PFSK-1 (cell line): ENCODE results near the gene GREM2. TPM values are rescaled to one million over a fixed set of nuclear protein-coding genes. Genes with fewer than 3 reads are reported as not detected.

Experiments used
- FOXP2 ChIP-seq: optimal IDR thresholded peaks from 2 replicates; pipeline ENCODE3; 2011; ENCODE audit warnings: borderline replicate concordance, control low read depth, inconsistent platforms; ENCODE audit not compliant: insufficient read depth; ENCODE audit errors: extremely low read length, extremely low read depth
- POLR2AphosphoS5 ChIP-seq: IDR thresholded peaks from 2 replicates; pipeline ENCODE4 v1.6.1; 2012; ENCODE audit warnings: low read depth, mild to moderate bottlenecking, control low read depth, low read length, moderate library complexity
- REST ChIP-seq, 2 experiments: IDR thresholded peaks; 2 replicates each; pipeline versions ENCODE4 v1.6.1 to v1.8.0; 2011 to 2012; ENCODE audit warnings: low read depth in 2 of 2, low read length in 2 of 2, control low read depth in 1 of 2, inconsistent platforms in 1 of 2, mild to moderate bottlenecking in 1 of 2, moderate library complexity in 1 of 2; ENCODE audit not compliant: insufficient read depth in 1 of 2
- SIN3A ChIP-seq: IDR thresholded peaks from 2 replicates; pipeline ENCODE4 v1.6.1; 2012; ENCODE audit warnings: mild to moderate bottlenecking, low read length, moderate library complexity, borderline replicate concordance; ENCODE audit not compliant: insufficient read depth
- TAF1 ChIP-seq: IDR thresholded peaks from 2 replicates; pipeline ENCODE4 v1.6.1; 2012; ENCODE audit warnings: low read length, control low read depth, borderline replicate concordance; ENCODE audit not compliant: insufficient read depth
- polyA plus RNA-seq: library from polyadenylated mRNA; unstranded; fragments of >200 nt; gene quantifications from one replicate; pipeline ENCODE4 v1.2.1, GENCODE V29; 2012; ENCODE audit warnings: low read depth, missing spikeins; ENCODE audit not compliant: insufficient read length

GREM2 gene
- 0.15 TPM for polyA plus RNA-seq

GRCh38 chr1:240611619-240612480, at the start of gene GREM2:
Gene GREM2 (minus strand): TSS chr1:240612155. CDS start chr1:240493475, 118,680 bp downstream.
- TF ChIP-seq TAF1: no peak
- no peak for TF ChIP-seq POLR2AphosphoS5
- TF ChIP-seq FOXP2: no peak
- TF ChIP-seq SIN3A: no peak
- TF ChIP-seq REST (IDR thresholded peaks at IDR 0.05; ENCODE audit: insufficient read depth in 1 of 2, low read depth in 2 of 2, low read length in 2 of 2): no peak

DNA sequence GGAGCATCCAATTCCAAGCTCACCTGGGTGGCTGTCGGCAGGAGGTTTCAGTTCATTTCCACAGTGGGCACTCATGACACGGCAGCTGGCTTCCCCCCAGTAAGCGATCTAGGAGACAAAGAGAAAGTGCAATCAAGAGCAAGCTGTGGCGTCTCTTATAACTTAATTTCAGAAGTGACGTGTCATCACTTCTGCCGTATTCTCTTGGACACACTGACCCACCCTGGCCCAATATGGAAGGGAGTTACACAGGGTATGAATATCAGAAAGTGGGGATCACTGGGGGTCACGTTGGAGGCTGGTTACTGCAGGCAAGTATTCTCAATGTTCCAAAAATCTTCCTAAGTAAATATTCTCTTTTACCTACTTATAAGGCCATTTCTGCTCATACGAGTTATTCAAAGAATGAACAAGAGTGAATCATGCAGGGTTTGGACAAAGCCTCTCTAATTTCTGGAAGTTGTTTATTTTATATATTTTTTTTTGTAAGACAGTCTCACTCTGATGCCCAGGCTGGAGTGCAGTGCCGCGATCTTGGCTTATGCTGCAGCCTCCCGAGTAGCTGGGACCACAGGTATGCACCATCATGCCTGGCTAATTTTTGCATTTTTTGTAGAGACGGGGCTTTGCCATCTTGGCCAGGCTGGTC, 46.5 kb upstream of the GREM2 start:
- TF ChIP-seq SIN3A (no peak), TAF1 (no peak), REST (IDR thresholded peaks at IDR 0.05; ENCODE audit: insufficient read depth in 1 of 2, low read depth in 2 of 2, low read length in 2 of 2) (no peak), FOXP2 (no peak), POLR2AphosphoS5 (no peak)

DNA sequence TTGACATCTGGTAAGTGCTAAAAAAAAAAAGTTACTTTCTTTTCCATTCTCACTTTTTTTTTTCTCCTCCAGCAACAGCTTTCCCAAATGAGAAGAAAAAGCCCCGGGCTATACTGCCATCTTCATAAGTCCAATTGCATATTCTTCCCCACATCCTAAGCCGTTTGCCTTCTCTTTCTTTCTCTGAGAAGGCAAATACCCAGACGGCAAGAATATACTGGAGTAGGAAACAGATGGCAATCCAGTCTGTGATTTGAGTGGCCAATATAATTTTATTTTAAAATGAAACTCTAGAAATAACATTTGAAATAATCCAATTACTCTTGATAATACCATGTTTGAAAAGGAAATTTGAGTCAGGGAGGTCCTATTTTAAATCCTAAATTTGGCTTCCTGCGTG, 44.6 kb upstream of the GREM2 start:
- TF ChIP-seq REST (IDR thresholded peaks at IDR 0.05; ENCODE audit: insufficient read depth in 1 of 2, low read depth in 2 of 2, low read length in 2 of 2) (no peak), SIN3A (no peak), POLR2AphosphoS5 (no peak), FOXP2 (no peak), TAF1 (no peak)

DNA sequence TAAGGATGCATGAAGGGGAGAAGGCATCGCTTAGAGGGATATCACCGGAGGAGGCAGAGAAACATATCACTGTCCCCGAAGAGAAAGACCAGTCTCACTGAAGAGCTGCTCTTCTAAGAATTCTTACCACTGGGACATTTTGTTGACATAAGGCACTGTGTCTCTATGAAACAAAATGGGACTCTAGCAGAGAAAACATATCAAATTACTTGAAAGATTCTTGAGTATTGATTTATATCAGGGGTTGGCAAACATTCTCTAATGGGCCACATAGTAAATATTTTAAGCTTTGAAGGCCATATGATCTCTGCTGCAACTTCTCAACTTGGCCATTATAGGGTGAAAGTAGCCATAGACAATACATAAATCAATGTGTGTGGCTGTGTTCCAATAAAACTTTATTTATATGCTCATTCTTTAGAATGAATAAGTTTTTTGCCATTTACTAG, 41.0 kb upstream of the GREM2 start:
- TF ChIP-seq TAF1: no peak
- no peak for TF ChIP-seq SIN3A
- no peak for TF ChIP-seq REST (IDR thresholded peaks at IDR 0.05; ENCODE audit: insufficient read depth in 1 of 2, low read depth in 2 of 2, low read length in 2 of 2)
- TF ChIP-seq POLR2AphosphoS5: no peak
- no peak for TF ChIP-seq FOXP2
